ENCODE measurements around the gene MAPKAP1.

- no peak for TF ChIP-seq CTCF (IDR thresholded peaks at IDR 0.05)
- no peak for TF ChIP-seq POLR2A (IDR thresholded peaks at IDR 0.05)
Observed at GRCh38 chr9:125613141-125613540, 93.9 kb downstream of the MAPKAP1 start.

Data from Peyer's patch (tissue), 4 donors.